T47D (cell line): ENCODE results near the gene FCRL2.
"Not testable (repeated sequence)": the region's sequence is repeated elsewhere in the genome, so short reads cannot be mapped to it uniquely, and the experiment has no call there.

ENCODE experiments used
- DNase-seq, 2 experiments: peaks; one replicate each; pipeline versions ENCODE4 v3.0.0 to v3.0.0-alpha.2; 2011 to 2012; ENCODE audit warnings: low read depth in 1 of 2, low spot score in 1 of 2
- JUND ChIP-seq: IDR thresholded peaks from 2 replicates; pipeline ENCODE4 v1.6.1; 2012; ENCODE audit warnings: low read depth
- in situ Hi-C: cut with HindIII; loops from 2 replicates; pipeline ENCODE4 v1.10.0; 2016; ENCODE audit warnings: low sequenced_read_pairs, low pct_unique_long_range_greater_than_20kb

Gene FCRL2

DNA sequence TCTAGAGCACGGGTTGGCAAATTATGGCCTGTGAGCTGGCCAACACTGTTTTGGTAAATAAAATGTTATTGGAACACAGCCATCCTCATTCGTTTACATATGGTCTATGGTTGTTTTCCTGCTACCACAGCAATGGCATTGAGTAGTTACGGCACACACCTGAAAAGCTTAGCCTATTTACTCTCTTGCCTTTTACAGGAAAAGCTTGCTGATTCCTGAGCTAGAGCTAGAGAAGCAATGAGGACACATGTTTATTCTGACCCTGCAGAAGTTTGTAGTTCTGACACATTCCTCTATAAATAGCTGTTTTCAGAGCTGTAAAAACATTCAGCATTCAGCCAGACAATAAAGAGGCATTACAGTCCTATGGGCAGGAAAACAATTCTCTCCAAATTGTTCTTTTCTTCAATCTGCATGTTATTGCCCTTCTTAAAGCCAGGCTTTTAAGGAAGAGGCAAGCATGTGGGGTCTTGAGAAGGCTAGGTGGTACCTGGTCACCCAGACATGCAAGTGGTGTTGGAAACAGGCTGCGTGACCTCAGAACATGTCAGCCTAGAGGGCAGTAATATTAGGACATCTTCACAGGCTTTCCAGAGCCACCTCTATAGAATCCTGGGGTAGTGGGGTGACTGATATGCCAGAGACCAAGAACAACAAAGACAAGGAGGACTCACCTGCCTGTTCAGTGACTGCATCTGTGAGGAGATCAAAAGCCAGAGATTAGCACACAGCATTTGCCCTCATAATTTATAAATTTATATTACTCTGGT is 1.6 kb downstream of the FCRL2 start:
- in situ Hi-C loops: no loop called here
- DNase-seq: no peak
- TF ChIP-seq JUND: no peak

DNA sequence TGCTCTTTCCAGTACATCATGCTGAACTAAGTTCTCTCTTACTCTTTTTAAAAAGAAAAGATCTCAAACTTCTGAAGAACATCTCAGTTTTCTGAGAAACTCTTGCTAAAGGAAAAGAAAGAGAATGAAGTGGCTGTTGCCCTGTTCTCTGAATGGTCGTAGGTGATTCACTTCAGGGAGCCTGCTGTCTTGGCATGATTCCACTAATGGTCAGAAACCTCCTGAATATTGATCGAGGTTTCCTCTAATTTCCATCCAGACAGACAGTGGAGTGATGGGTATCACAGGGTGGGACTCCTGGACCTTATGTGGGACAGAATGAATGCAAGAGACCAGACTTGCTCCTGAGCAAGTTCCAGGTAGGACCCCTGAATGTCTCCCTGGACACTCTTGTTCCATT is 2.5 kb downstream of the FCRL2 start:
- in situ Hi-C loops: no loop called here
- DNase-seq: no peak
- no peak for TF ChIP-seq JUND

DNA sequence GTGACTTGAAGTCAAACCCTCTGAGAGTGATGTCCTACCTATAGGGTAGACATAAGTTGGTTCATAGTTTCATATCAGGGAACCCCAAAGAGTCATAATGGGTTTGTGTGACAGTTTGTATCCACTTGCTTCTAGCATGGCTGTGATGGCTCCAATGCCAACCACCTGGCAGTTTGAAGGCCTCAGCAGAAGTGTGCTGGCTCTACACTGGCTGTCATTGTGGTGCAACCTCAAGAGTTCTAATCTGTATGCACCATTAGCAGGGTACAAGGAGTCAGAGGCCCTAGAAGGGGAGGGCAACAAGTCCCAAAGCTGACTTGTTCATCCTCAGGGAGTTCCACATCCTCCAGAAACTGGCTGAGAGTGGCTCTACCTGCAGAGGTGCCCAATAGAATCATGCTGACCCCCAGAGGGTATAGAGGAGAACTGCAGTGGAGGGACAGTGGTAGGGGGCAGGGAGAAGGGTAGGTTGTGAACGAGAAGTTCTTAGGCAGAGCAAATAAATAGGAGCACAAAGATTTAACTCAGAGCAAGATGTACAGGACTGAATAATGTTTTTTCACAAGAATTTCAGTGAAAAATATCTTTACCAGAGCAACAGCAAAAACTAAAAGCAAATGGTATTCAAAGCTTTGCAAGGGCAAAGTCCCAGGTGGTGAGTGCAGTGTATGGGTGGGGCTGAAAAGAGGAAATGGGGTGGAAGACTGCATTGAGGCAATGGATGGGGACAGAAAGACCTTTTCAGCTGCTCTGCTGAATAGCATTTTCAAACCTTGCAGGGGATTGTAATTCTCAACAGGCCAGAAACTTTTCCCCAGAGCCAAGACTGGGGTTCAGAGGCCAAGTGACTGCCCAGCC is 3.2 kb downstream of the FCRL2 start:
- peak in 1 of 2 experiments; percentile 40 for DNase-seq
- no peak for TF ChIP-seq JUND
- in situ Hi-C loops: no loop called here

DNA sequence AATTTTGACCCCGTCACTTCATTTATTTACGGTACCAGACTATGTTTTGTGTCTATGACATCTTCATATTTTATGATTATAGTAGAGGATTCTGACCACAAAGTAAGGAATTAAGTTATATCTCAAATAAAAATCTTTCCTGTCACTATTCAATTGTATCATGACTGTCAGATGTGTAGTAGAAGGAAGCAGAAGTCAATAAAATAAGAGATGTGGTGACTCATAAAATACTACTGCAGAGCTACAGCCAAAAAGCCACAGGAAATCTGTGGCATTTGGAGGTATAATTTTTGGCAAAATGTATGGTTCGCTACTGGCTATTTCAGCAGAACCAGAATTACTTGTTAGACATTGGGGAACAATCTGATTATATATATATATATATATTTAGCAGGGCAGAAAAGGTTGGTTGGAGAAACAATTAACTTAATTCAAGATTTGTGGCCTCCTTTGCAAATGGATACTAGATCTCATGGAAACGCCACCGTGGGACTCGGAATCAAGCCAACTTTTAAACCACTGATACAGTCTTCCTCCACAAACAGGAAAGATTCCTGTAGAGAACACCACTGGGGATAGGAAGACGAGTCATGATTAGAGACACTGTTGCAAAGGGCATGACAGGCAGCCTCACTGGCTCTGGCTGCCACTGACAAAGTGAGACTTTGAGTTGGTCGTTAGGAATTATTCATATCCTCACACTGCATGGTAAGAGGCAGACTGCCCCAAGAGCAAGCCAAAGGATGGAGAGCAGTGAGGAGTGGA is 5.1 kb downstream of the FCRL2 start:
- in situ Hi-C loops: no loop called here
- TF ChIP-seq JUND: no peak
- DNase-seq: no peak

DNA sequence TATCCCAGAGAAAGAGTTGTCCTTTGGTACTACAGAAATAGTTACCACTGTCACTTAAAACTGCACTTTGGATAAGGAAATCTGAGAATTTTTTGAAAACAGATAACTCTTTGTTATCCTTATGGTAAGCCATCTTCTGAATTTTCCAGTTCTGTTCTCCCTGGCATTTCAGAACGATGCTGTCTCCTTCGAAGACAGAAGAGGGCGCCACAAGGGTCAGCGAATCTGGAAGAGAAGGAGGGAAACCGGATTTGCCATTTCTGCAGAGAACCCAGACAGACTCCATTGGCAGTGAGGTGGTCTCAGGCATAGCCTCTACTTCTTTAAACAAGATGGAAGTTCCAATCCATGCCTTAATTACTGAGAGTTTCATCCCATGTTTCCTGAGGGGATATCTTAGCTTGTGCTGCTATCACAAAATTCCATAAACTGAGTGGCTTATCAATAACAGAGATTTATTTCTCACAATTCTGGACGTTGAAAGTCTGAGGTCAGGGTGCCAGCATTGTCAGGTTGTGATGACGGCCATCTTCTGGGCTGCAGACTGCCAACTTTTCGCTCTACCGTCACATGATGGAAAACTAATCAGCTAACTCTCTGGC is 6.4 kb downstream of the FCRL2 start:
- in situ Hi-C loops: no loop called here
- DNase-seq: no peak
- TF ChIP-seq JUND: no peak

DNA sequence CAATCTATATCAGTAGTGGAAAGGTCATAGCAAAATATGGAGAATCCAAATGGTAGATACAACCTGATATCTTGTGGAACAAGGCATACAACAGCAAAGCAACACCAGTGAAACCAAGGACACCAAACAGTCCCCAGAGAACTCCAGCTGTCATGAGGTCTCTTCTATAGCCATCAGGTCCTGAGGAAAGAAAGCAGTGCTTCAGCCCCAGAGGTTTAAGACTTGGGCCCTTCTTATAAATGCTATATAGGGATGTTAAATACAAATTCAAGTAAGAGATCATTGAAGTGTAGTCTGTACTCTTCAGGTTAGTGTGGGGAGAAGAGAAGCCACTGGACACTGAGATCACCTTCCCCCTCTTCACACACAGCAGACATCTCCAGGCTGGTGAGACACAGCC is 10.1 kb downstream of the FCRL2 start:
- no peak for TF ChIP-seq JUND
- in situ Hi-C loops: no loop called here
- no peak for DNase-seq

DNA sequence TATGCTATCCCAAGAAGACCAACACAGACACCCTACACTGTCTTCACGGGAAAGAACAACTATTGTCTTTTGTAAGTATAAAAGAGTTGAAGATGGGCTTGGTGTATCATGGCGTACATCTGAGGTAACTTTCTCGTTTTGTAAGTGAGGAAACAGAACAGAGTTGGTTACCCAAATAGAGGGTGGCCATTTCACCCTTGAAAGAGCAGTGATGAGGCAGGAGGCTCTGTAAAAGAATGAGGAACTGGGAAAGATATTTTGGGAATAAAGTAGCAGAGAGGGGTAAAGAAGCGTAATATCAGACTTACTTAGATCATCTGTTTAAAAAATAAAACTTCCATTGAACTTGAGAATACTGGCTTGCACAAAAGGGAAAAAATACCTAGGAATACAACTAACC is 18.9 kb downstream of the FCRL2 start:
- DNase-seq: no peak
- no peak for TF ChIP-seq JUND
- in situ Hi-C loops: no loop called here

DNA sequence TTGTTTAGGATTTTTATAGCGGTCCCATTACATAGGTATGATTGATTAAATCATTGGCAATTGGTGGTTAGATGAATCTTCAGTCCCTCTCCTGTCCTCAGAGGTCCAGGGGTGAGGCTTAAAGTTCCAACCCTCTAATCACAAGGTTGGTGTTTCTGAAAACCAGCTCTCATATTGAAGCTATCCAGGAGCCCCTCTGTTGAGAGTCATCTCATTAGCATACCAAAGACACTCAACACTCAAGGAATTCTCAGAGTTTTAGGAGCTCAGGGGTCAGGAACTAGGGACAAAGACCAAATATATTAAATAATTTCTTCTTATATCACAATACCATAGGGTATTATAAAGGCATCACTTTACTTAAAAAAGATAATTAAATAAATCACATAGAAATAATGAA is 23.3 kb downstream of the FCRL2 start:
- in situ Hi-C loops: no loop called here
- no peak for DNase-seq
- TF ChIP-seq JUND: no peak

DNA sequence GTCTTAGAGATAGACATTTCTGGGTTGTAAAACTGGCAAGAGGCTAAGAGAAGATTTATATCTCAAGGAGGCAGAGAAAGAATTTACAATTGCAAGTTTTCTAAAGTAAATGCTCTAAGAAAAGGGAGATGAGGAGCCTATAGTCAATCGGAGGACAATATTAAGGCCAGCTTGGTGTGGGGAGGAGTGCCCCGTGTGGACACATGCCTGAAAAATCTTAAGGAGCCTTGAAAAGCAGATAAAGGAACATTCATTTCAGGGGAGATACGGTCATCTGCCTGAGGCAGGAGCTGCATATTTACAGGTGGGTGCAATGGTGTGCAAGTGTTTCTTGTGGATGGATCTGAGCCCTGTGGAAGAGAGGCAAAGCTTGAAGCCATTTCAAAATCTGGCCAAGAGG is 25.6 kb downstream of the FCRL2 start:
- no peak for DNase-seq
- no peak for TF ChIP-seq JUND
- in situ Hi-C loops: no loop called here

DNA sequence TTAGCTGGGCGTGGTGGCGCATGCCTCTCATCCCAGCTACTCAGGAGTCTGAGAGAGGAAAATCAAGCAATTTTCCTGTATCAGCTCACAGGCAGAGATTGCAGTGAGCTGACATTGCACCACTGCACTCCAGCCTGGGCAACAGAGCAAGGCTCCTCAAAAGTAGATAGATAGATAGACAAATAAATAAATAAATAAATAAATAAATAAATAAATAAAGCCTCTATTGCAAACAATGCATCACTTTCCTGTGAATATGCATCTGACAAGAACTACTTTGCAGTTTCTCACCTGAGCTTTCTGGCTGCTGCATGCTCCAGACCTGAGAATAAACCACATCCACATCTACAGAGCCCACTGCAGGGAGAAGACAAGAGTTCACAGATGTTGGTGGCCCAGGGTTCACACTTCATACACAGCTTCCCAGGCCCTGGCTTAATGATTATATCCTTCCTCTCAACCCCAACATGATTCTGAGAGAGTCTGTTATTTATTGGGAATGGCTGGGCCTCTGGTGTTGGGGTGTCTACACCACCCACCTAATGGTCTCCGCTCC is 28.6 kb downstream of the FCRL2 start:
- in situ Hi-C loops: no loop called here
- no peak for TF ChIP-seq JUND
- DNase-seq: no peak

DNA sequence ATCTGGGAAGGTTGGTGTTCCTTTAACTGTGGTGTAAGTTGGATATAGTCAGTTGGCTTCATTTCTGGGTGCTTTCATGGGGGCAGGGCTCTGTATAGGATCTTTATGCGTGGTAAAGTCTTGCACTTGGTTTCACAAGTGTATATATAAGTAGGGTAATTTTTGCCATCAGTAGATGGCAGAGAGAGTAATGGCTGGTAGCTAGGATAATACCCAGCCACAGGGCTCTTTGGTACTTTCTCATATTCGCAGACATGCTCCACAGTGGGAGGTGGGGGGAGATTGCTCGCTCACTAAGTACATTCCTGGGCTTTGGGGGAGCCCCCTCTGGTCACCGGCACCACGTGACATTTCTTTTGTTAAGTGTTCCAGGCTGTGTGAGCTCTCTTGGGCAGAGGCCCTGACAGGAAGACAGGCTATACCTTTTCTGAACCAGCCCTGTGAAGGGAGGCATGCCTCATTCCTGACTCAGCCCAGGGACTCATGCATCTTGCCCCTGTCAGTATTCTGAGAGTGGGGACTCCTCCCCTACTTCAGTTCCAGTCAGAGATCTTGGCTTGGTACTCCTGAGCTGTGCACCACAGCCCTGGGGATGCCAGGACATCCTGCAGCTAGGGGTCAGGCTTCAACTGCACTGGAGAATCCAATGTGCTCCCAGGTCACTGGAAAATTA is 37.6 kb downstream of the FCRL2 start:
- no peak for TF ChIP-seq JUND
- no peak for DNase-seq
- in situ Hi-C loops: no loop called here

DNA sequence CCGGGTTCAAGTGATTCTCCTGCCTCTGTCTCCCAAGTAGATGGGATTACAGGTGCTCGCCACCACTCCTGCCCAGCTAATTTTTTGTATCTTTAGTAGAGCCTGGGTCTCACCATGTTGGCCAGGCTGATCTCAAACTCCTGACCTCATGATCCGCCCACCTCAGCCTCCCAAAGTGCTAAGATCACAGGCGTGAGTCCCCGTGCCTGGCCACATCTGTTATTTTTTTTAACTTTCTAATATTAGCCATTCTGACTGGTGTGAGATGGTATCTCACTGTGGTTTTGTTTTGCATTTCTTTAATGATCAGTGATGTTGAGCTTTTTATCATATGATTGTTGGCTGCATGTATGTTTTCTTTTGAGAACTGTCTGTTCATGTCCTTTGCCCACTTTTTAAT is 40.9 kb downstream of the FCRL2 start:
- DNase-seq, in situ Hi-C loops: not testable (repeated sequence)
